Glutamatergic neuron (in vitro differentiated cells): Measurements from ENCODE around the gene ZNF296. TPM values are rescaled to one million over a fixed set of nuclear protein-coding genes. Genes with fewer than 3 reads are reported as not detected.

ENCODE experiments used
- DNase-seq: peaks from one replicate; pipeline ENCODE4 v3.0.0; 2022
- H3K27ac Mint-ChIP-seq: one replicate; pipeline ENCODE4 v1.8.0; 2020; ENCODE audit warnings: mild to moderate bottlenecking, mixed read lengths, inconsistent platforms; ENCODE audit not compliant: unreplicated experiment
- H3K27me3 Mint-ChIP-seq: one replicate; pipeline ENCODE4 v1.8.0; 2020; ENCODE audit warnings: mild to moderate bottlenecking, moderate library complexity, mixed read lengths, inconsistent platforms; ENCODE audit not compliant: unreplicated experiment
- H3K36me3 Mint-ChIP-seq: one replicate; pipeline ENCODE4 v1.8.0; 2020; ENCODE audit warnings: mild to moderate bottlenecking, mixed read lengths, inconsistent platforms; ENCODE audit not compliant: unreplicated experiment
- H3K4me1 Mint-ChIP-seq: one replicate; pipeline ENCODE4 v1.8.0; 2020; ENCODE audit warnings: mild to moderate bottlenecking, low read depth, mixed read lengths, inconsistent platforms; ENCODE audit not compliant: unreplicated experiment
- H3K4me3 Mint-ChIP-seq: one replicate; pipeline ENCODE4 v1.8.0; 2020; ENCODE audit warnings: mild to moderate bottlenecking, mixed read lengths, inconsistent platforms; ENCODE audit not compliant: unreplicated experiment
- H3K9me3 Mint-ChIP-seq: one replicate; pipeline ENCODE4 v1.8.0; 2020; ENCODE audit warnings: mild to moderate bottlenecking, moderate library complexity, mixed read lengths, inconsistent platforms; ENCODE audit not compliant: unreplicated experiment
- CTCF ChIP-seq: fragments of 200-600 bp; sonication (generic); IDR thresholded peaks from one replicate; pipeline ENCODE4 v1.5.0; 2021; ENCODE audit not compliant: partially characterized antibody, unreplicated experiment
- total RNA-seq: library from RNA; stranded (reverse); fragmentation: NEBNext Ultra II Directional; extraction: Animal tissue kit (Norgen Biotek cat#: 25700); gene quantifications from one replicate; pipeline ENCODE4 v1.2.1, GENCODE V29; 2021; ENCODE audit not compliant: unreplicated experiment

ZNF296 gene
- total RNA-seq, 1 donor from 2014 or later: 6.3 TPM

- no peak for DNase-seq
- Mint-ChIP-seq H3K9me3 (peaks cover 6% of the 10 kb centered on the region), H3K27ac (no peak overlapping the region), H3K27me3 (peaks cover 7% of the 10 kb centered on the region), H3K4me1 (peaks cover 8% of the 10 kb centered on the region), H3K4me3 (no peak overlapping the region), H3K36me3 (no peaks in the 10 kb centered on the region)
- TF ChIP-seq CTCF: no peak
Measured at GRCh38 chr19:45037393-45038169, 38.7 kb downstream of the ZNF296 start.

- Mint-ChIP-seq H3K4me1 (peaks cover 8% of the 10 kb centered on the region), H3K36me3 (no peaks in the 10 kb centered on the region), H3K27ac (no peak overlapping the region), H3K27me3 (peaks cover 7% of the 10 kb centered on the region), H3K4me3 (no peak overlapping the region), H3K9me3 (peaks cover 6% of the 10 kb centered on the region)
- no peak for DNase-seq
- no peak for TF ChIP-seq CTCF
Measured at GRCh38 chr19:45035755-45036154, 40.5 kb downstream of the ZNF296 start.

GRCh38 chr19:45032421-45032820, 43.9 kb downstream of the ZNF296 start:
- peaks cover 1% of the 10 kb centered on the region for H3K9me3 Mint-ChIP-seq
- H3K27me3 Mint-ChIP-seq: peaks cover 4% of the 10 kb centered on the region
- no peak overlapping the region for H3K4me3 Mint-ChIP-seq
- no peak for DNase-seq
- no peak overlapping the region for H3K27ac Mint-ChIP-seq
- H3K4me1 Mint-ChIP-seq: no peaks in the 10 kb centered on the region
- no peaks in the 10 kb centered on the region for H3K36me3 Mint-ChIP-seq
- TF ChIP-seq CTCF: no peak

GRCh38 chr19:45030825-45031224, 45.5 kb downstream of the ZNF296 start:
- no peak for DNase-seq
- Mint-ChIP-seq H3K4me3 (no peak overlapping the region), H3K4me1 (no peaks in the 10 kb centered on the region), H3K9me3 (no peaks in the 10 kb centered on the region), H3K27me3 (peaks cover 4% of the 10 kb centered on the region), H3K36me3 (no peaks in the 10 kb centered on the region), H3K27ac (no peak overlapping the region)
- no peak for TF ChIP-seq CTCF

GRCh38 chr19:45027371-45027770, 48.9 kb downstream of the ZNF296 start:
- Mint-ChIP-seq H3K4me3 (no peak overlapping the region), H3K27me3 (no peaks in the 10 kb centered on the region), H3K27ac (no peak overlapping the region), H3K4me1 (no peaks in the 10 kb centered on the region), H3K9me3 (no peaks in the 10 kb centered on the region), H3K36me3 (no peaks in the 10 kb centered on the region)
- TF ChIP-seq CTCF: no peak
- DNase-seq: no peak
